Thoracic aorta (tissue), 2 donors: ENCODE results near the gene ALOX12B. TPM values are rescaled to one million over a fixed set of nuclear protein-coding genes. Genes with fewer than 3 reads are reported as not detected.
"Not testable (repeated sequence)": the region's sequence is repeated elsewhere in the genome, so short reads cannot be mapped to it uniquely, and the experiment has no call there.

Experiments used
- ATAC-seq: fragments of 150-250 bp; one replicate; pipeline ENCODE4 v1.8.0; 2017; ENCODE audit warnings: low read depth; ENCODE audit not compliant: insufficient number of reproducible peaks, low FRiP score
- DNase-seq: peaks from one replicate; pipeline ENCODE4 v3.0.0-alpha.2; 2020; ENCODE audit warnings: low spot score
- H3K27ac ChIP-seq, 2 donors: fragments of 200-600 bp; sonication (generic); 1 replicate in 1 of 2; 2 replicates in 1 of 2; pipeline ENCODE4 v1.5.1; 2016; ENCODE audit warnings: mild to moderate bottlenecking in 2 of 2, moderate library complexity in 2 of 2
- H3K27me3 ChIP-seq: fragments of 200-600 bp; sonication (generic); replicated peaks from 2 replicates; pipeline ENCODE4 v1.6.0; 2016; ENCODE audit warnings: mild to moderate bottlenecking; ENCODE audit not compliant: insufficient read depth
- H3K36me3 ChIP-seq: fragments of 200-600 bp; sonication (generic); one replicate; pipeline ENCODE4 v1.5.1; 2016
- H3K4me1 ChIP-seq, 2 donors: fragments of 200-600 bp; sonication (generic); 1 replicate in 1 of 2; 2 replicates in 1 of 2; pipeline versions ENCODE4 v1.5.1 to v1.6.0; 2016; ENCODE audit warnings: low read depth in 2 of 2, mild to moderate bottlenecking in 1 of 2; ENCODE audit not compliant: control insufficient read depth in 1 of 2
- H3K4me3 ChIP-seq: fragments of 200-600 bp; sonication (generic); 2 replicates; pipeline ENCODE4 v1.5.1; 2016; ENCODE audit warnings: mild to moderate bottlenecking
- H3K9me3 ChIP-seq: fragments of 200-600 bp; sonication (generic); 2 replicates; pipeline ENCODE4 v1.5.1; 2016
- total RNA-seq, 2 donors: library from RNA; depleted of rRNA; stranded (reverse); fragments of >200 nt; gene quantifications; one replicate each; pipeline versions ENCODE4 v1.1.0 to v1.2.3, GENCODE V29; 2016
- TF ChIP-seq, protein P1 (sequence below): fragments of 200-600 bp; sonication (generic); IDR thresholded peaks from one replicate; pipeline ENCODE4 v1.5.1; 2019; ENCODE audit warnings: antibody characterized with exemption

The ALOX12B gene
- total RNA-seq, 2 donors from 2014 or later: not detected

DNA sequence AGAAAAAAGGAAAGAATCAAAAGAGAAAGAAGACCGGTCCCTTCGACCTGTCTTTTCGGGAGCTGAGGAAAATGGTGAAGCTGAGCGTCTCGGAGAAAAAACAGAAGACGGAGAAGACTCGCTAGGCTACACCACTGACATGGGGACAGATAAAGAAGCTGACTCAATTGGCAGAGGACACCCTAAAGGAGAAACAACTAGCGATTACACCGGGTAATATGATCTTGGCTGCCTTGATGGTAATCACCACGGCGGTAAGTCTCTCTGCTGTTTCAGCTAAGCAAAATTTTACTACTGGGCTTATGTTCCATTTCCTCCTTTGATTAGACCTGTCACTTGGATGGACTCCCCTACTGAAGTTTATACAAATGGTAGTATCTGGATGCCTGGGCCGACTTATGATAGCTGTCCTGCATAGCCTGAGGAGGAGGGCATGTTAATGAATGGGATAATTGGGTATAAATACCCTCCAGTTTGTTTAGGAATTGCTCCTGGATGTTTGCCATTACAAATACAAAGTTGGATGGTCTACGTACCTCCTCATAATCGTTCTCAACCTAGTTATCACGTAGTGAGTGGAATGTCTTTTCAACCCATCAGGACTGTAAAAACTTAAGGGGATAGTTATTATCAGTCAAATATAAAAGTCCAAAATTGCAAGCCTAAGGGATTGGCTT is 24.6 kb downstream of the ALOX12B start:
- DNase-seq: no peak
- Histone ChIP-seq H3K4me1 (peaks cover 0 to 14% of the 10 kb centered on the region in 2 donors), H3K4me3 (peak overlapping the region; percentile 17), H3K9me3 (no peaks in the 10 kb centered on the region), H3K27me3 (peaks cover 11% of the 10 kb centered on the region), H3K36me3 (no peaks in the 10 kb centered on the region), H3K27ac (no peak overlapping the region)
- no peak for ATAC-seq
- TF ChIP-seq, protein P1, sequence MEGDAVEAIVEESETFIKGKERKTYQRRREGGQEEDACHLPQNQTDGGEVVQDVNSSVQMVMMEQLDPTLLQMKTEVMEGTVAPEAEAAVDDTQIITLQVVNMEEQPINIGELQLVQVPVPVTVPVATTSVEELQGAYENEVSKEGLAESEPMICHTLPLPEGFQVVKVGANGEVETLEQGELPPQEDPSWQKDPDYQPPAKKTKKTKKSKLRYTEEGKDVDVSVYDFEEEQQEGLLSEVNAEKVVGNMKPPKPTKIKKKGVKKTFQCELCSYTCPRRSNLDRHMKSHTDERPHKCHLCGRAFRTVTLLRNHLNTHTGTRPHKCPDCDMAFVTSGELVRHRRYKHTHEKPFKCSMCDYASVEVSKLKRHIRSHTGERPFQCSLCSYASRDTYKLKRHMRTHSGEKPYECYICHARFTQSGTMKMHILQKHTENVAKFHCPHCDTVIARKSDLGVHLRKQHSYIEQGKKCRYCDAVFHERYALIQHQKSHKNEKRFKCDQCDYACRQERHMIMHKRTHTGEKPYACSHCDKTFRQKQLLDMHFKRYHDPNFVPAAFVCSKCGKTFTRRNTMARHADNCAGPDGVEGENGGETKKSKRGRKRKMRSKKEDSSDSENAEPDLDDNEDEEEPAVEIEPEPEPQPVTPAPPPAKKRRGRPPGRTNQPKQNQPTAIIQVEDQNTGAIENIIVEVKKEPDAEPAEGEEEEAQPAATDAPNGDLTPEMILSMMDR: no peak

DNA sequence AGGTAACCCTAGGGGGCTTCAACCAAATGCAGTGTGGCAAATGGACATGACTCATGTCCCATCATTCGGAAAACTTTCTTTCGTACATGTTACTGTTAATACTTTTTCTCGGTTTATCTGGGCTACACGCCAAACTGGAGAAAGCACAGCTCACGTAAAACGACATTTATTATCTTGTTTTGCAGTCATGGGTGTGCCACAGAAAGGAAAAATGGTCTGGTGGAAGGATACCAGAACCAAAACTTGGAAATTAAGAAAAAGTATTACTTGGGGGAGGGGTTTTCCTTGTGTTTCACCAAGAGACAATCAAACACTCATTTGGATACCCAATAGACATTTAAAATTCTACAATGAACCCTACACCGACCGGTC is 25.1 kb downstream of the ALOX12B start:
- ATAC-seq (no peak), DNase-seq (no peak)
- no peak overlapping the region for H3K27ac ChIP-seq
- H3K4me1 ChIP-seq: peaks cover 0 to 14% of the 10 kb centered on the region in 2 donors
- H3K4me3 ChIP-seq: peak overlapping the region; percentile 17
- TF ChIP-seq, protein P1: no peak
- peaks cover 11% of the 10 kb centered on the region for H3K27me3 ChIP-seq
- no peaks in the 10 kb centered on the region for H3K9me3 ChIP-seq
- H3K36me3 ChIP-seq: no peaks in the 10 kb centered on the region

DNA sequence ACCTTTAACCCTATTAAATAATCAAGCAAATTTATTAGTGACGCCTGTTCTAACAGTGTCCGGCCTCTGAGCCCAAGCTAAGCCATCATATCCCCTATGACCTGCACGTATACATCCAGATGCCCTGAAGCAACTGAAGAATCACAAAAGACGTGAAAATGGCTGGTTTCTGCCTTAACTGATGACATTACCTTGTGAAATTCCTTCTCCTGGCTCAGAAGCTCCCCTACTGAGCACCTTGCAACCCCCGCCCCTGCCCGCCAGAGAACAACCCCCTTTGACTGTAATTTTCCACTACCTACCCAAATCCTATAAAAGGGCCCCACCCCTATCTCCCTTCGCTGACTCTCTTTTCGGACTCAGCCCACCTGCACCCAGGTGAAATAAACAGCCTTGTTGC is 25.7 kb downstream of the ALOX12B start:
- Histone ChIP-seq H3K4me1 (peaks cover 0 to 14% of the 10 kb centered on the region in 2 donors), H3K27me3 (peaks cover 11% of the 10 kb centered on the region)
- H3K9me3 ChIP-seq, ATAC-seq, H3K4me3 ChIP-seq, H3K36me3 ChIP-seq, H3K27ac ChIP-seq, DNase-seq: not testable (repeated sequence)

DNA sequence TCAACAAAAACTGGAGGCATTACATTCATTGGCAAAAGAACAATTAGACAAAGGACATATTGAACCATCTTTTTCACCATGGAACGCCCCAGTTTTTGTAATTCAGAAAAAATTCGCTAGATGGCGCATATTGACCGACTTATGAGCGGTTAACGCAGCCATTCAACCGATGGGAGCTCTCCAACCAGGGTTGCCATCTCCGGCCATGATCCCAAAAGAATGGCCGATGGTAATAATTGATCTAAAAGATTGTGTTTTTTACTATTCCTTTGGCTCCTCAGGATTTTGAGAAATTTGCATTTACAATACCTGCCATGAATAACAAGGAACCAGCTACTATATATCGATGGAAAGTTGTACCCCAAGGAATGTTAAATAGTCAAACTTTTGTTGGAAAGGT is 27.2 kb downstream of the ALOX12B start:
- TF ChIP-seq, protein P1: peak; percentile 77
- DNase-seq (no peak), ATAC-seq (no peak)
- Histone ChIP-seq H3K27ac (no peak overlapping the region), H3K4me3 (no peak overlapping the region), H3K9me3 (no peaks in the 10 kb centered on the region), H3K36me3 (no peaks in the 10 kb centered on the region), H3K27me3 (peaks cover 11% of the 10 kb centered on the region), H3K4me1 (peaks cover 0 to 14% of the 10 kb centered on the region in 2 donors)

DNA sequence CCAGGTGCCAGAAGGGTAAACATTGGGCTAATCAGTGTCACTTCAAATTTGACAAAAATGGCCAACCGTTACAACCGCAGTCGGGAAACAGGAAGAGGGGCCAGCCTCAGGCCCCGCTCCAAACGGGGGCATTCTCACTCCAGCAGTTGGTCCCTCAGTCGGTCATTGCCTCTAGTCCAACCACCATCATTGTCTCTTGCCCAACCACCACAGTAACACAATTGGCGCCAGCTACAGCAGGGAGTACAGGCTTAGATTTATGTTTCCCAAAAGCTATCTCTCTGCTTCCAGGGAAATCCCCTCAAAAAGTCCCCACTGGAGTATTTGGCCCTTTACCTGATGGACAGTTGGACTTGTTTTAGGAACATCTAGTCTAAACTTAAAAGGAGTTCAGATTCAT is 28.4 kb downstream of the ALOX12B start:
- Histone ChIP-seq H3K9me3 (no peaks in the 10 kb centered on the region), H3K27ac (no peak overlapping the region), H3K4me1 (peaks cover 0 to 14% of the 10 kb centered on the region in 2 donors), H3K4me3 (no peak overlapping the region), H3K36me3 (no peaks in the 10 kb centered on the region), H3K27me3 (peaks cover 11% of the 10 kb centered on the region)
- ATAC-seq: no peak
- no peak for DNase-seq
- TF ChIP-seq, protein P1: no peak

DNA sequence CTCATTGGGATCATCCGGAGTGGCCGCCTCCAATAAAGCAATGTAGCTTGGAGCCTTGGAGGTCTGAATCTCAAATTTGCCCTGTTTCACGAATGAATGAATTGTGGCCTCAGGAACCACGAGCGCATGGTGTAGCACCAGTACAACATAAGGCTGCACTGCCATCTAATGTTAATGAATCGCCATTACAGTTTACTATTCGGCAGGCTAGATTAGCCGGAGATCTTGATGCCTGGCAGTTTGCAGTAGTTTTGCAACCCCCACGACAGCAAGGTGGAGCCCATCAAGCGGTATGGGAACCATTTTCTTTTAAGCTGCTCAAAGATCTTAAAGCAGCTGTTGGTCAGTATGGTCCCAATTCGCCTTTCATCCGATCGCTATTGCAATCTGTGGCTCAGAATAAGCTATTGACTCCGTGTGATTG is 29.8 kb downstream of the ALOX12B start:
- no peaks in the 10 kb centered on the region for H3K9me3 ChIP-seq
- no peaks in the 10 kb centered on the region for H3K36me3 ChIP-seq
- TF ChIP-seq, protein P1: peak; percentile 69
- H3K4me3 ChIP-seq: no peak overlapping the region
- peaks cover 0 to 7% of the 10 kb centered on the region in 2 donors for H3K4me1 ChIP-seq
- H3K27ac ChIP-seq: no peak overlapping the region
- no peak for DNase-seq
- peak; percentile 75 for ATAC-seq
- peaks cover 11% of the 10 kb centered on the region for H3K27me3 ChIP-seq
